Left colon (tissue), 2 donors: ENCODE results near the gene HDAC2. TPM values are rescaled to one million over a fixed set of nuclear protein-coding genes. Genes with fewer than 3 reads are reported as not detected.
"Not testable (repeated sequence)": the region's sequence is repeated elsewhere in the genome, so short reads cannot be mapped to it uniquely, and the experiment has no call there.

ENCODE experiments used
- ATAC-seq: fragments of 200-7000 bp; cut with Tn5 transposase; one replicate; pipeline ENCODE4 v1.9.1; 2020; ENCODE audit warnings: mild to moderate bottlenecking, moderate library complexity
- DNase-seq, 2 donors: peaks; one replicate each; pipeline ENCODE4 v3.0.0-alpha.2; 2020
- intact Hi-C, 2 donors: fragments of 100-400 bp; cut with DNase I in 1 of 2; cut with micrococcal nuclease in 1 of 2; formaldehyde crosslinking; loops; one replicate each; pipeline versions ENCODE4 v1.11.2 to v1.14.0; 2022; cut with DNase I, micrococcal nuclease
- long read RNA-seq: library from polyadenylated mRNA; unstranded; transcript quantifications from one replicate; pipeline ENCODE4 v2.0.0, GENCODE V29; 2021
- total RNA-seq, 2 donors: library from RNA; stranded (reverse); fragmentation: NEBNext Ultra II Directional; extraction: Animal tissue kit (Norgen Biotek cat#: 25700); gene quantifications; one replicate each; pipeline ENCODE4 v1.2.1, GENCODE V29; 2021
- donor health status: DM: no; HTN: no; CAD: no.
- donor health status: DM: yes; HTN: yes; CAD: no.

The HDAC2 gene
- 10 to 100 TPM; 59.9 to 62.5 TPM for total RNA-seq
- long read RNA-seq, full-length matches to known transcripts, result 97 of 124 reads
- long read RNA-seq, partial matches to known transcripts, result 26 of 124 reads
- long read RNA-seq, other reads (novel, unspliced or antisense), result 1 of 124 reads

DNA sequence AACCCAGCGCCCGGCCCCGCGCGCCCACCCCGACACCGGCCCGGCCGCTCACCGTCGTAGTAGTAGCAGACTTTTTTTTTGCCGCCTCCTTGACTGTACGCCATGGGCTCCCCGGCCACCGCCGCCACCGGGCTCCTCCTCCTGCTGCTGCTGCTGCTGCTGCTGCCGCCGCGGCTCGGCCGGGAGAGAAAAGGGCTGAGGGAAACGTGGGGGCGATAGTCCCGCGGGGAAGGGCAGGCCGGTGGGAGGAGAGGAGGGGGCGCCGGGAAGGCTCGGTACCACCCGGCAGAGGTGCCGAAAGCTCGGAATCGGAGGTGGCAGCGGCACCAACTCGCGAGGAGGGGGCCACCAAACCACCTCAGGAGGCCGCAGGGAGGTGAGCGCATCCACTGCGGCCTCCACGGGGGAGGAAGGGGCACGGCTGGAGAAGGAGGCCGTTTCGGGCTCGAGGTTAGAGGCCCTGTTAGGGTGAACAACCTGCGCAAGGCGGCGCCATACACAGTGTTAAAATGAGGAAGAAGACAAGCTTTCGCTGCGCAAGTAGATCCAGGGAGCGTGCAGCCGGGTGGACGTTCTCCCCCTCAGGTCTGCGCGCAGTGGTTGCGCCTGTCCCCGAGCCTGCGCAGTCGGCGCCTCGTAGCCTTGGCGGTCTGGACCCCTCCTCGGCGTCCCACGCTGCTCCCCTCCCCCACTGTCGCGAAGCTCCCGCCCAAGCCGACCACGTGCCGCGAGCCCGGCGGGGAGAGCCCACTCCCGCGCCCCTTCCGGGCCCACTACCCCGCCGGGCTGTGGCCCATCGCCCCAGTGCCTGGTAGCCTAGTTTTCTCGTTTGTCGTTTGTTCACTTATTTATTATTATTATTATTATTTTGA is at the start of gene HDAC2:
Gene HDAC2, minus strand, starts transcription at position 344 of the 872 bp plus-strand sequence. Its CDS starts 240 bp downstream, at position 104.
- peak; percentile 88 for ATAC-seq
- DNase-seq, result peak; percentile 88 to 90
- intact Hi-C loops, result no loop called here

DNA sequence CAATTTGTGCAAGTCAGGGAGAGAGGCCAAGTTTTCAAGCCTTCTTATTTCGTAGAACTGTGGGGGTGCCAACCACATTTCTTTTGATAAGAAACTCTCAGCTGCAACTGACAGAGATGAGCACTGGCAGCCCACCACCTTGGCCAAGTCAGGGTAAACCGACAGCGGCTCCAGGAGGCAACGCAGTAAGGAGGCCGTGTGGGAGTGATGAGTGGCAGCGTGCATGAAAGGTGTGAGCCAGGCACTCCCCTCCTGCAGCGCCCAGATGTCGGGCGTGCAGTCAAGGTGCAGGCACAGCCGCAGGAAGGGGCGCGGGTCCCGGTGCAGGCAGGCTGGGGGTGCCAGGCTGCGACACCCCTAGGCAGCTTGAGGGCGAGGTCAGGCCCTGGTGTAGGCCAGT is 49.2 kb upstream of the HDAC2 start:
- DNase-seq, result no peak
- intact Hi-C loops, result no loop called here
- ATAC-seq, result no peak

DNA sequence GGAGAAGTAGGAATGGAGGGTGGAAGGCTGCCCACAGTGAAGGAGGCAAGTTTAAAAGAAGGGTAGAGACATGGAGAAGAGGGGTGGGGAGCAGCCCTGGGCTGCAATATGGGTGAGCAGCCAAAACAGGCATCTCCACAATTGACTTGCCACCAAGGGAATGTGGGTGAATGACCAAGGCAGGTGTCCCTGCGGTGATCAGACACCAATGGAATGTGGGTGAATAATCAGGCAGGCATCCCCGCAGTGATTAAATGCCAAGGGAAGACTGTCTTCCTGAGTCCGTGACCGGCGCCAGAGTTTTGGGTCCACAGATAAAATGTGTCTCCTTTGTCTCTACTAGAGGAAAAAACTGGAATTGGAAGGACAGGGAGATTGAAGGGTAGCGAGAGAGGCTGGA is 46.2 kb upstream of the HDAC2 start:
- DNase-seq, ATAC-seq, intact Hi-C loops: not testable (repeated sequence)

DNA sequence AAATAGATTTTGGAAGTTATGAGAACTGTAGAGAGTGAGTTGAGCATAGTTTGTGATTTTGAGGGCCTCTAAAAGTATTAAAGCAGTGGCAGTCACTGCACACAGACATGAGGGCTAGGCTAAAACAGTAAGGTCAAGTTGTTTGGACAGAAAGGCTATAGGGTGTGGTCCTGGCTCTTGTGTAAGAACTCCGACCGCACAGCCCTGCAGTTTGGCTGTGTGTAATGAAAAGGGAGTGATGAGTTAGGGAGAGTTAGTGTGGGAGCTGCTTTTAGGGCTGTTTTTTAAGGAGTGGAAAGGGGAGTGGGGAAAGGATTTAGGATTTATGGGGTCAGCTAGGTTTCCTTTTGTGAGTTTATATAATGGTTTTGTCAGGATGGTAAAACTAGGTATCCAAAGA is 43.2 kb upstream of the HDAC2 start:
- intact Hi-C loops, DNase-seq, ATAC-seq: not testable (repeated sequence)

DNA sequence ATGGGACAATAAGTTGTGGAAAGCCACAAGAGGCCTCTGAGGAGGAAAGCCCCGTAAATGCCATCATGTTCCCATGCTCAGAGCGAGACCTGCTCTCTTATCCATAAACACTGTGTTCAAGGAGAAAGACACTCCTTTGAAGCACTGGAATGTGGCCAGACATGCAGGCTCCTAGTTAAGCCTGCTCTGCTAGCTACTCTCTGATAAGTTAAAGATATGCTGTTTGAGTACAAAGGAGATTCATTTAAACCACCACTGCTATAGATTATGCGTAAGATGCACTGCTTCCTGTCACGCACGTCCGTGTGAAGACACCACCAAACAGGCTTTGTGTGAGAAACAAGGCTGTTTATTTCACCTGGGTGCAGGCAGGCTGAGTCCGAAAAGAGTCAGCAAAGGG is 40.5 kb upstream of the HDAC2 start:
- DNase-seq, ATAC-seq, intact Hi-C loops: not testable (repeated sequence)

DNA sequence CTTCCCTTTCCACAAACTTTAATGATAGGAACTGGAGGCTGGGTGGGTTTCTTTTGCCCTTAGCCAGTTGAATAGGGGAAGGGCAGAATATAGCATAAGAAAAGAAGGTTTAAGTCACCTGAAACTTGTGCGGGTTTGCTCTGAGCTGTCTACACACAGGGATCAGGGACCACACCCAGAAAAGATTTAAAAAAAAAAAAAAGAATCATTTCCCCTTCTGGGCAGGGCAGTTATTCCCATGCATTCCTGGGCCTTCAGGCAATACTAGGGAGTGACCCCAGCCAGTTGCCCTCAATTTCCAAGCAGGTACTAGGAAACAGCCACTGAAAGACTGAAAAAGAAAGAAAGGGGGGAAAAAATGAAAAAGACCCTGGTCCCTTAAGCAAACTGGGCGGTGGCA is 39.6 kb upstream of the HDAC2 start:
- ATAC-seq (no peak), DNase-seq (no peak)
- intact Hi-C loops, result no loop called here

DNA sequence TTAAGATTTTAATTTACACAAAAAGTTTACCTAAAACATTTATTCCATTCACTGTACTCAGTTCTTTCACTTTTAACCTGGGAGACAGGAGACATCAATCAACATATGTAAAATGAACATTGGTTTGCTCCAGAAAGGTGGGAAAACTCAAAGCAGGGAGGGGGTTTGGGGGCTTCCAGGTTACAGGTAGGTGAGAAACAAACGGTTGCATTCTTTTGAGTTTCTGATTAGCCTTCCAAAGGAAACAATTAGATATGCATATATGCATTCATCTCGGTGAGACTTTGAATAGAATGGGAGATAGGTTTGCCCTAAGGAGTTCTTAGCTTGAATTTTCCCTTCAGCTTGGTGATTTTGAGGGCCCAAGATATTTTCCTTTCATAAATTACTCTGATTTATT is 38.2 kb upstream of the HDAC2 start:
- DNase-seq, result no peak
- intact Hi-C loops, result no loop called here
- no peak for ATAC-seq

DNA sequence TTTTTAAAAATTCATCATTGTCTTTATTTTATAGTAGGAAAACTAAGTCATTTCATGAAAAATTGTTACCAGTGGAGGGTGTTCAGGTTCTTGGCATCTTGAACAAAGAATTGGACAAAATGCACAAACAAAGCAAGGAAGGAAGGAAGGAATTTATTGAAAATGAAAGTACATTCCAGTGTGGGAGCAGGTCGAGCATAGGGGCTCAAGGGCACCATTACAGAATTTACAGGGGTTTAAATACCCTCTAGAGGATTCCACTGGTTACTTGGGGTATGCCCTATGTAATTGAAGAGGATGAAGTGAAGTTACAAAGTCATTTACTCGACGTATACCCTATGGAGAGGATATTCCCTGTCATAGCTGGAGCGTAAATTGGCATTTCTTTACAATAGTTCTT is 37.4 kb upstream of the HDAC2 start:
- no peak for DNase-seq
- ATAC-seq, result no peak

DNA sequence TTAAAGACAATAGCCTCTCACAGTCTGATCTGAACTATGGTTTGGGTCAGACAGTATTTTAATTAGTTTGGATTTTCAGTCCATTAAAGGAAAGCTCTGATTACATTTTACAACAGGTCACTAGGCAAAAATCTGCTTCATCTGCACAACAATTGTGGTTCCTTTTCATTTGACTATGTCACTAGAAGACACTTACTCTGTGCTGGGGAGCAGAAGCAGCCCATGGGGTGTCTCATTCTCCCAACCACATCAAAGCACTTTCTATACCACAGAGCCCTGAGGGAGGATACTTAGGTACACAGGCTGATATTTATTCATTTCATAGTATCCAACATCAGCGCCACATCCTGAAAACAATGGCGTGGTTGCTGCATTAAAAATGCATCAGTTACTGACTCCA is 36.6 kb upstream of the HDAC2 start:
- intact Hi-C loops, result no loop called here
- ATAC-seq, result no peak
- DNase-seq, result no peak

More for the DNA sequence above, 37.4 kb upstream of the HDAC2 start:
- intact Hi-C loops, result no loop called here

DNA sequence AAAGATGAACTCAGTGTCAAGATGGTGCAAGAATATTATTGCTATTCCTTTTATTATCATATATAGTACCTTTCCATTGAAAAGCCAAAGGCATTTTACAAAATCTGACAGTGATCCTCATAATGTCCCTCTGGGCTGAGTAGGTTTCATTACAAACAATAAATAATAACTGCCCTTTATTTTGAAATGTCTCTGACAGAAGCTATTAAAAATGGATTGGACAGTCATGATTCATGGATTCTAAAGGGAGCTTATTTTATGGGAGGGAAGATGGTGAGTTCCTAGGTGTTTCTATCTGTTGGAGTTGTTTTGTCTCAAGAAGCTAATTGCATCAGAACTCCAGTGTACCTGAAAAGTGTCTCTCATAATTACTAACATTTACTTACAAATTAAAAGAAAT is 30.4 kb upstream of the HDAC2 start:
- no peak for ATAC-seq
- intact Hi-C loops, result no loop called here
- DNase-seq, result no peak

DNA sequence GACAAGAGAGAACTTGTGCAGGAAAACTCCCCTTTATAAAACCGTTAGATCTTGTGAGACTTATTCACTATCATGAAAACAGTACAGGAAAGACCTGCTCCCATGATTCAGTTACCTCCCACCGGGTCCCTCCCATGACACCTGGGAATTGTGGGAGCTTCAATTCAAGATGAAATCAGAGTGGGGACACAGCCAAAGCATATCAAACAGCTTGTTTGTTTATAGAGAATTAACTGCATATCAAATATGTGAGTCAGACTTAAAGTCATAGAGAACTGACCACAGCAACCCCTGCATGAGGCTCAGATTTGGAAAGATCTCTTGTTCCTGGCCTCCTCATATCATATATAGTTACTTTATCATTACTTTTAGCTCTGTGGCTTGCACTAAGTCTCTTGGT is 29.1 kb upstream of the HDAC2 start:
- intact Hi-C loops, result no loop called here
- ATAC-seq, result no peak
- no peak for DNase-seq

DNA sequence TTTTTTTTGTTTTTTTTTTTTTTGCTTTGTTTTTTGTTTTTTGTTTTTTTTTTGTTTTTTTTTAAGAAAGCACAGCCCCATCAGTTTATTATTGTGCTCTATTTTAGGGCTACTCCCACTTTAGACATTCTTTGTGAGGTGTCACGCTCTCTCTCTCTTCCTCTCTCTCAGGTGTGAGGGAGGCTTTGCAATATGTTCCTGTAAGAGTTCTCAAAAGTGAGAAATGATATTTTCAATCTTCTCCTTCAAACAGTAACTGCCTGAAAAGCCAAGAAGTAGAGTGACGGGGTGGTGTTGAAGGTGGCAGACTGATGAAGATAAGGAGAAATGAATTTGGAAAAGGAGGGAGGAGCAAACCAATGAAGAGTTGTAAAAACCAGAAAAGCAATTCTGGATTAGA is 28.3 kb upstream of the HDAC2 start:
- no peak for ATAC-seq
- intact Hi-C loops, result no loop called here
- DNase-seq, result no peak

DNA sequence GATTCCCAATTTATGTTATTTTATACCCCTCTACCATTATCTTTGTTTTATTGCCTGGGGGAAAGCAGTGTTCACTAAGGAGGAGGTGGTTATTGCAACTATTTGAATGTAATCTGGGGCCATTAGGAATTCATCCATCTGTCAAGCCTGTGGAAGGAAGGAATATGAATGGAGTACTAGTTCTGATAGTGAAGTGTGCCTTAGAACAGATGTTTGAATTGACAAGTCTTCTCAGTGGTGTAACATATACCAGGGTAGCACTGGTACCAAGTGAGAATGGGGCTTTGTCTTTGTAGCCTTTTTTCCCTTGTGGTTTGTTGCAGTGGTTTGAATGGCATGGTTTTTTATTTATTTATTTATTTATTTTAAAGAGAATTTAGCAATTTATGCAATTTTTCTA is 27.9 kb upstream of the HDAC2 start:
- DNase-seq (no peak), ATAC-seq (no peak)
- intact Hi-C loops, result no loop called here

DNA sequence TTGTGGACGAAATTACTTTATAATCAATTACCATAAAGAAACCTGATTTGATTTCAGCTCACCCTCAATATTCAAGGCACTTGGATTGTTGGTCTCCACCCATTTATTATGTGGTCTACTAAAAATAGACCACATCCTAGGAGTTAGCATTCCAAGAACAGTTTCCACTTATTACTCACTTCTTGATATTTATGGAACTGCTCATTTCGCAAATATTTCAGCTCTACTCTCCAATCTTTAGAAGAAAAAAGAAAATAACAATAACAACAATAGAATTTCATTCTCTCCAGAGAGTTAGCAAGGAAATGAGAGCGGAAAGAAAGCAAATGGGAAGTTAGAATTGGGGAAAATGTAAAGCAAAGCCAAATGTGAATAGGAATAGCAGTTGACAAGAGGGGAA is 26.2 kb upstream of the HDAC2 start:
- intact Hi-C loops, result no loop called here
- ATAC-seq, result no peak
- DNase-seq, result no peak

DNA sequence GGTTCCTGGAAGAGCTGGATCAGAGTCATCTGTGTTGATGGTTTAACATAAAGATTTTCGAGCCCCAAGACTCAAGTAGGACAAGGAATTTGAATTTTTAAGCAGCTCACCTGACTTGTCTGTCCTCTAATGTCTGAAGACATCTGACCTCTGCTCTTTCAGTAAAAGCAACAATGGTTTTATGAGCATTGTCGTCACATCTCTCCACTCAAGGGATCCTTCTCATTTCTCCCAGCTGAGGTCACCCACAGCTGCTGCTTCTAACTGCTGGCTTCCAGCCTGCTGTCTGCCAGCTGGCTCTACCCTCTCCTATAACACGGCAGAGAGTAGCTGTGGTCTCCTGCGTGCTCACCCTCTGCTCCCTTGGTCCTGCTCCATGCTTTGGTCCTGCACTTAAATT is 24.7 kb upstream of the HDAC2 start:
- intact Hi-C loops, result no loop called here
- DNase-seq (peak; percentile 45 to 63), ATAC-seq (peak; percentile 87)

DNA sequence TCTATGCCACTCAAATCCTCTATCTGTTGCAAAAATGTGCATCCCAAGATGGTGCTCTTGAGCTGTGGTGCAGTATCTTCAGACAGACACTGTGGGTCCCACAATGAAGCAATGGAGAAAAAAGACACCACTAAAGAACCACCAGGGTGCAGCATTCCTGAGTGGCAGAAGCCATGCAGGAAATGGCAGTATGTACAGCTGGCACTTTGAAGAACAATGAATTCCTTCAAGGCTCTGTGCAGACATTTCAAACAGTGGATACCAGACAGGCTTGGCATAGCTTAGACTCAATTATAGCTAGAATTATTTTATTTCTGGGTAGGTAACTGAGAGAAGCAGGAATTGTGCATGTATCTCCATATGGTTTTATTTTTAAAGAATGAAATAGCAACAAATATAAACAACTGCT is 24.0 kb upstream of the HDAC2 start:
- ATAC-seq (peak; percentile 97), DNase-seq (peak; percentile 35 to 50)
- intact Hi-C loops, result no loop called here

DNA sequence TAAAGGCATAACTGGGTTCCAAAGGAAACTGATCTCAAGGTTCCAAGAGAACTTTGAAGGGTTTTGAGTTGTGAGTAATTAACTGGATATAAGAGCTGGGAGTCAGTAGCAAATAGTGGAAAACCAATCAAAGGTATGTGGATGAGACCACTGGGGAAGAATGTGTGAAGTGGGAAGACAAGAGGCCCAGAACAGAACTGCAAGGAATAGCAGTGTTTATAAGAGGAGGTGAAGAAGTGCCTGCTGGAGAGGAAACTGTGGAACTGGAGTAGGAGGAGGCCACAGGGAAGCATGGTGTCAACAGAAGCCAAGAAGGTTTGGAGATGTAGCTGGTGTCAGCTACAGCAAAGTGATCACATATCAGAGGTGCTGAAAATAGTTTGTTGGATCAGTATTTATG is 18.7 kb upstream of the HDAC2 start:
- intact Hi-C loops, result no loop called here
- DNase-seq (no peak), ATAC-seq (no peak)

DNA sequence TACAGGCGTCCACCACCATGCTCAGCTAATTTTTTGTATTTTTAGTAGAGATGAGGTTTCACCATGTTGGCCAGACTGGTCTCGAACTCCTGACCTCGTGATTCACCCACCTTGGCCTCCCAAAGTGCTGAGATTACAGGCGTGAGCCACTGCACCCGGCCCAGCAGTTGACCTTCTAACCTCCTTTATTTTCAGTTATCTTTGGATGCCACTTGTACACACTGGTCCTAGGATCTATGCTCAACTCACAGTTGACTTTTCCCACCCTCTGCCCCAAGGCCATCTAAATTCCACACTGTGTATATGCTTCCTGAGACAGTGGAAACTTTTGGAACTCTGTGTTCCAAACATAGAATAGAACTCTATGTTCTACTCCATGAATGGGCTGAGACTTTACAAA is 11.7 kb upstream of the HDAC2 start:
- DNase-seq, intact Hi-C loops, ATAC-seq: not testable (repeated sequence)

DNA sequence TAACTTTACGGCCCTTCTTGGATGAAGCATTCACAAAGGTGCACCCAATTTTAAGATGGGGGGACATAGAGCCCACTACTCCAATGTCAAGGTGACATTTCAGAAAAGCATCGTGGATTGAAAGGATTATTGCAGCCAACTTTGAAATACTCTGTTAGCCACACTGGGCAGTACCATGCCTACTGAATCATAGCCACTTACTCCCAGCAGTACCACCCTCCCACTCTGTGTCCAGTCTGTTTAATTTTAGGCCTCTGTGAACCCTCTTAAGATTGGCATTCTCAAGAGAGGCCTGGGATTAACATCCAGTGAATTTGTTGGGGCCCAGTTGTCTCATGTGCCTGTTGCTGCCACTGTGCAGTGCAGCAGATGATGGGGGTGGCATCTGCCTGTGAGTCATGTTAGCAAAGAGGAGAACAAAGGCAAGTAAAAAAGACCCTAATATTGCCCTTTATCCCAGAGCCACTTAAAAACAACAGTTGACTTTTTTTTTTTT is 11.2 kb upstream of the HDAC2 start:
- ATAC-seq (no peak), DNase-seq (no peak)
- intact Hi-C loops, result no loop called here

DNA sequence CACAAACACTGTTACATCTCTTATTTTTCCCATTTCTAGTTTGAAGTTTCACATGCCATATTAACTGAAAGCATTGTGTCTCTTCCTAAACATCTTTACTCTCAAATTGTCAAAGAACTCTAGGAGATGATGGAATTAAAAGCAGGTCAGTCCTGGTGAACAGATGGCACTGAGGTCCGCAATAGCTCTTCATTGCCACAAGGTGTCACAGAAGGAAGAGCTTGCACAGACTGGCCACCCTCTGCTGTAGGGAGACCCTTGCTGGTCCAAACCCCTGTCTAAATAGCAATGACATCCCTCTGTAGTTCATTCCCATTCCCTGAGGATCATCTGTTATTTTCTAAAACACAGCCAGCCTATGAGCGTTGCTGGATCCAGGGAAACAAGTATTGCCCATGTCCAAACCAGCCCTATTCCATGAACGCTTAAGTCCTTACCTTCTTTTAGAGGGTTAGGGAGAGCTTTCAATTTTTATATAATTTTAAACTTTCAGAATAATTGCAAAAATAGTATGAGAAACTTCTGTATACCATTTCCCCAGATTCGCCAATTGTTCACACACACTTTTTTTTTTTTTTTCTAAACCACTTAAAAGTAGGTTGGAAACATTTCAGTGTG is 10.1 kb upstream of the HDAC2 start:
- ATAC-seq (peak; percentile 66), DNase-seq (no peak)
- intact Hi-C loops, result no loop called here
